GM21576 (cell line): ENCODE data around the gene RCAN3.
"Not testable (repeated sequence)": the region's sequence is repeated elsewhere in the genome, so short reads cannot be mapped to it uniquely, and the experiment has no call there.

Experiments used
- ATAC-seq: cut with Tn5 transposase; IDR thresholded peaks from one replicate; pipeline ENCODE4 v1.9.1; 2021; ENCODE audit warnings: mild to moderate bottlenecking, moderate library complexity; ENCODE audit not compliant: unreplicated experiment

Gene RCAN3

DNA sequence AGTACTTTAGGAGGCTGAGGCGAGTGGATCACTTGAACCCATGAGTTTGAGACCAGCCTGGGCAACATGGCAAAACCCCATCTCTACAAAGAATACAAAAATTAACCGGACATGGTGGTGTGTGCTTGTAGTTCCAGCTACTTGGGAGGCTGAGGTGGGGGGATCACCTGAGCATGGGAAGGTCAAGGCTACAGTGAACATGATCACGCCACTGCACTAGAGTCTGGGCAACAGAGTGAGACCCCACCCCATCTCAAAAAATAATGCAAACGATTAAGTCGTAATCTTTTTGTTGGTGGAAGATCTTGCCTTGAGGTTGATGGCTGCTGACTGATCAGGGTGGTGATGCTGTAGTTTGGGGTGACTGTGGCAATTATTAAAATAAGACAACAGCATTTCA lies 6.3 kb downstream of the RCAN3 start:
- no peak for ATAC-seq

GRCh38 chr1:24513706-24514105 lies 11.1 kb downstream of the RCAN3 start:
- no peak for ATAC-seq

DNA sequence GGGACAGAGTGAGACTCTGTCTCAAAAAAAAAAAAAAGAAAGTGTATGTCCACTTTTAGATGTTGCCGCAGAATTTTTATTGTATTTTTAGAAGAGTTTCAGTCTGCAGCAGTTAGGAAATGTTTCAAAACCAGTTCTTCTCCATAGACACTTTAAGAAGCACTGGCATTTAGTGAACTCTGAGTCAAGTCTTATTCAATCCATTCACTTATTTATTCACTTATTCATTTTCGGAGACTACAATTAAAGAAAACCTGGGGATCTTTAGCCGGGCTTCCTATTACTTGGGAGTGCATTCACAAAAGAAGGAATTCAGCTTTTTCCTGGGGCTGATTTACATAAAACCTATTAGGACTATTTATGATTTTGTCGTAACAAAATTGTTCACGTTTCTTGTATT lies 12.3 kb downstream of the RCAN3 start:
- ATAC-seq = no peak

- not testable (repeated sequence) for ATAC-seq
These were observed 13.1 kb downstream of the RCAN3 start for GRCh38 chr1:24515671-24516209.

DNA sequence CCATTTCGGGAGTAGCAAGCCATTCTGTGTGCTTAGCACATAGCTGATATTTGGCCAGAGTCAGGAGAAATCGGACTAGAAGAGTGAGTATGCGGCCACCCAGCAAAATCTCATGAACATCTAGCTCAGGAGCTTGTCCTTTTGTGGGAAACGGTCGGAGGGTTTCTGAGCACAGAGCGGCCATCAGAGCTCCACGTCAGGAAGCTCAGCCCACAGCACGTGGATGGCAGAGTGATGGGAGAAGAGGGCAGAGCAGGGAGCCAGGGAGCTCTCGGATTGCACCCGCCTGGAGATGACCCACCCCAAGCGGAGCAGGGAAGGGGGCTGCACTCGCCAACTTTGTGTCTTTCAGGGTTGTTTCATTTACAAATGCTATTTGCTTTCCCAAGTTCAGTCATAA lies 13.9 kb downstream of the RCAN3 start:
- no peak for ATAC-seq

GRCh38 chr1:24517898-24518297 lies 15.3 kb downstream of the RCAN3 start:
- no peak for ATAC-seq

DNA sequence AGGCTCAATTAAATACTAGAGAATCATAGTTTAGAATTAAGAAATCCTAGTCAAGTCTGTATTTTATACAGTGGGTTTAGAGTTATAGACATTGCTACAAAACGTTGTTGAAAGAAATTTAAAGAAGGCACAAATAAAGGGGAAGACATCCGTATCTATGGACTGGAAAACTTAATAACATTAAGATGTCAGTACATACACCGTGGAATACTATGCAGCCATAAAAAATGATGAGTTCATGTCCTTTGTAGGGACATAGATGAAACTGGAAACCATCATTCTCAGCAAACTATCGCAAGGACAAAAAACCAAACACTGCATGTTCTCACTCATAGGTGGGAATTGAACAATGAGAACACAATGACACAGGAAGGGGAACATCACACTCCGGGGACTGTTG lies 17.6 kb downstream of the RCAN3 start:
- not testable (repeated sequence) for ATAC-seq

DNA sequence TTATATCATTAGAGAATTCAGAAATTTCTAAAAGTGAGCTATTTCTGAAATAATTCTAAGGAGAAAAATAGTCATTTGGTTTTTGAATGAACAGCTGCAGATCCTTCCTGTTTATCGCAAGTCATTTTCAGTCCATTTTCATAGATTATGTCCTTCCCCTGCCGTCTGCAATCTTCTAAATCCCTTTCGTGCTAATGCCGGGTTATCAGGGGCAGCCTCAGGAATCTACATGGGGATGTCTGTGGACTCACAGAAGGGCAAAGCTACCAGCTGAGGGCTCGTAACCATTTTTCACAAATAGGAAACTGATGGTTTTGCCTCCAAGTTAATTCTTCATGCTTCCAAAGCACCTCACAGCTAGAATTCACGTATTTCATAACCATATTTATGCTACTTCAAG lies 23.0 kb downstream of the RCAN3 start:
- ATAC-seq = no peak

- no peak for ATAC-seq
These were observed 23.4 kb downstream of the RCAN3 start for GRCh38 chr1:24526045-24526444.

GRCh38 chr1:24526940-24527542 lies 24.4 kb downstream of the RCAN3 start:
- no peak for ATAC-seq

DNA sequence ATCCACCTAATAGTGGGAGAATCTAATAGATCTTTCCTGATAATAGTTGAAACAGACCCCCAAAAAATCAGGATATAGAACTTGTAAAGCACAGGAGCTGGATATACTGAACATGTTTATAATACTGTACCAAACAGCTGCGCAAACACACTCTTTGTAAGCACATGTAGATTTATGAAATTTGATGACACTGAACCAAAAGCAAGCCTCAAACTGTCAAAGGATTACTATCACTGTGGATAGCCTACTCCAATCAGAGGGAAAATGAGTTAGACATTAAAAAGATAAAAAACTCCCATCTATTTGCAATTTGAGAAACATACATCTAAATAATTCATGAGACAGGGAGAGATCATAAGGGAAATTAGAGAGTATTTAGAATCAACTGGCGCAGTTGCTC lies 26.1 kb downstream of the RCAN3 start:
- no peak for ATAC-seq

GRCh38 chr1:24529292-24529691 lies 26.7 kb downstream of the RCAN3 start:
- not testable (repeated sequence) for ATAC-seq

DNA sequence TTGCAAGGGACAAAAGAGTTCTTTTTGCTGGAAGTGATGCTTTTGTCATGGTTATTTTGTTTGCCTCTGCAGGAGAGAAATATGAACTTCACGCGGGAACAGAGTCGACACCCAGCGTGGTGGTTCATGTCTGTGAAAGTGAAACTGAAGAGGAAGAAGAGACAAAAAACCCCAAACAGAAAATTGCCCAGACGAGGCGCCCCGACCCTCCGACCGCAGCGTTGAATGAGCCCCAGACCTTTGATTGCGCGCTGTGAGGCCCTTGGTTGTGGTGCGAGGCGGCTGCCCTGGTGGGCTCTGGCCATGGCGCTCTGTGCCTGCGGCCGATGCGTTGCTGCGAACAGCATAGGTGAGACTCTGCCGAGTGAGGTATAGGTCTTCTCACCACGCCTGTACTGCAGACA lies 32.4 kb downstream of the RCAN3 start:
- ATAC-seq = no peak

GRCh38 chr1:24535778-24536177 lies 33.1 kb downstream of the RCAN3 start:
- no peak for ATAC-seq

DNA sequence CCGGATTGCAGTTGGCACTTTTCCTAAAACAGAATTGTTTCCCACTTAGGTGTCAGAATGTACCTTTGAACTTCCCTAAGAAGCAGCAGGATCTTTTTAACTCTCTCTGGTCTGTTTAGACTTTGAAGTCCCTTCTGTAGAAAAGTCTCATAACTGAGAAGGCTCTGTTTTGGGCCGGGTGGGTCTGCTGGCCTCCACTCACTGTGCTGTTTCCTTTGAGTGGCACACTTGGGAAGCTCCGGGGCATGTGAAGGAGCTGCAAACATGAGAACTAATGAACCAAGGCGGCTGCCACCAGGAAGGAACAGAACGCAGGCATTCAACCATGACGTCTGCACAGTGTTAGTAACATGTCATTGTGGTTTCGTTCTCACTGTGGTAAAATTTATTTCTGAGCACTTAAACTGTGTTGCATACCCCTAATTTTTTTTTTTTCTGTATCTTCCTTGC lies 33.8 kb downstream of the RCAN3 start:
- no peak for ATAC-seq

DNA sequence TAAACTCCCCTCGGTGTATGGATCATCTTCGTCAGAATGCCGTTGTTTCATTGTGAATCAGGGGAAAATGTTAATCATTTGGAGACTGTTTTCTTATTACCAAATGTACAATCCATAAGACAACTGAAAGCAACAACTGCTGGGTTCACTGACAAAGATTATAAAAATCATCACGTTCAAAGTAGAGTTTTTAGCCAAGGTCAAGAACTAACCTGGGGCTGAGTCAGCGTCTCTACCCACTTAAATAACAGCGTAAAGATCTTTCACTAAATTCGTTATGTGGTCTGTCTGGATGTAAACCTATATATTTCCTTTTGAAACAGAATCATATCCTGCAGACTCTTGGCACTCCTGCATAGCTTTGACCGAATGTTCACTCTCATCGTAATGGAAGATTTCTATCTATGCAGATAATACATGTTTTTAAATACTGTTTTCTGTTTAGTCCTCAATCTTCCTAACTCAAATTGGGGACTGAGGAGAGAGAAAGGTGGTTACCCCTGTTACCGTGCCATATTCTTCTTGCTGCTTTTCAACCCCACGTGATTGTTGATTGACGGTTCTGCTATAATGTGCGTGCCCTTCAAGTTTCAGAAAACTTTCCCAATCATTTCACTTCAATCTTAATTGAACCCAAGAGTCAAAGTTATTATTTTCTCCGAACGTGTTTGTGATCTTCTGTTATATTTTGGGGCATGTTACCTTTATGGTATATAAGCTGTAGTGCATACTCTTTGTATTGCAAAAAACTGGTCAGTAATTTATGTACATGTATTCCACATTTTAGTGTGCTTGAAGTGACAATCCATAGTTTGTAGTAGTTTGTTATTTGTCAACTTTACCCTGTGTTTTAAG lies 37.6 kb downstream of the RCAN3 start:
- ATAC-seq = no peak

DNA sequence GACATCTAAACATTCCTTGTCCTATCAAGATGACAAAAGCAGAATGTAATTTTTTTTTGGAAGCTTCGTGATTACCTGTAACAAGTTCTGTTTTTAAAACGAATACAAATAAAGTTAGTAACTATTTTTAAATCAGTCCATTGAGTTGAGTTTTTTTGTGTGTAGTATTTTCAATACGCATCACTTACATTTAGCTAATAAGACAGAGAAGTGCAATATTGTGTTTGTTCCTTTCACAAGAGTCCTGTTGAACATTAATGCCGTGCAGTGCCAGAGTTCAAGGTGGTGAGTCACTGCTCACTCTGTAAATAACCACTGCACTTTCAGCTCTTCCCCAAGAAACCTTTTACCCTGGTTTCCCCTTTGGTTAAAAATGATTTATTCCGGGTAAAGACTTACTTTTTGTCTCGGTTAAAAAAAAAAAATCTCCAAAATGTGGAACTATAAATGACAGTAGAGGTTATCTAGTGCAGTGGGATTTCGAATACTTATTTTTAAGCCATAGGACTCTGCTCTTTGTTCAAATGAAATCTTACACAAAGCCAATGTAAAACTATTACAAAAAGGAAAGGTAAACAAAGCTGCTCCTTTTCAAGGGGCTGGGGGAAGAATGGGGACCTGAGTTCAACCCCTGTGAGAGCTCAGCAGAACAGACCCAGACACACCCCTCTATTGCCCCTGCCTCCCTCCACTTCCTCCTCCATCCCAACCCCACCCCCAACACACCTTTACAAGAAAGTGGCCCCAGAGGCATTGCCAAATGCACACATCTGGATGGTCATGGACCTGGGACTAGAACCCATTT lies 38.5 kb downstream of the RCAN3 start:
- ATAC-seq = no peak

- no peak for ATAC-seq
These were observed 39.2 kb downstream of the RCAN3 start for GRCh38 chr1:24541711-24542346.

DNA sequence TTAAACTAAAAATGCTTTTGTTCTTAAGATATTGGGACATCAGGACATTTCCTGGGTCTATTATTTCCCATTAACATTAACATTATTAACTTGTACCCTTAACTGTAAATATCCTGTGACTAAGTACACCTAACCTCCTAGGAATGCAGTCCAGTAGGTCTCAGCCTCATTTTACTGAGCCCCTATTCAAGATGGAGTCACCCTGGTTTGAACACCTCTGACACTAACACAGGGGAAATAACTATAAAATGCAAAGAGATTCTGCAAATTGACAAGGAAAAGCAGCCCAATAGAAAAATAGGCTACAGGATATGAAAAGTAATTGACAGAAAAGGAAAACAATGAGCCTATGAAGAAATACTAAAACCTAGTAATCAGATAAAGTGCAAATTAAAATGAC lies 41.6 kb downstream of the RCAN3 start:
- no peak for ATAC-seq

- no peak for ATAC-seq
These were observed 43.0 kb downstream of the RCAN3 start for GRCh38 chr1:24545662-24546061.

- ATAC-seq = no peak
These were observed 44.6 kb downstream of the RCAN3 start for GRCh38 chr1:24547195-24547594.
